ENCODE measurements around the gene FBXO10. TPM values are rescaled to one million over a fixed set of nuclear protein-coding genes. Genes with fewer than 3 reads are reported as not detected.
A peak's percentile ranks its signal among the peaks of the same experiment; 100 is the strongest.
"Not testable (repeated sequence)": the region's sequence is repeated elsewhere in the genome, so short reads cannot be mapped to it uniquely, and the experiment has no call there.

FBXO10 gene
- total RNA-seq, 2 experiments from 2014 or later: 5.8 to 6.7 TPM

GRCh38 chr9:37471942-37472684 lies 104.1 kb downstream of the FBXO10 start:
- H3K9me3 Mint-ChIP-seq: peaks cover 8% of the 10 kb centered on the region
- ChIA-PET CTCF (interaction anchor here (1.2 kb wide), 1 partner anchor 10 kb away, joined by 3 read pairs; no protein-coding TSS in a partner anchor), POLR2A (no interaction called here)
- H3K27me3 Mint-ChIP-seq: peaks cover 5% of the 10 kb centered on the region
- no peak for DNase-seq
- H3K36me3 Mint-ChIP-seq (ENCODE audit: low read depth): no peaks in the 10 kb centered on the region
- peaks cover 8% of the 10 kb centered on the region for H3K4me1 Mint-ChIP-seq
- no peak overlapping the region for H3K27ac Mint-ChIP-seq
- peak overlapping the region; percentile 57 for H3K4me3 Mint-ChIP-seq

- POLR2A ChIA-PET: no interaction called here
These were observed 107.6 kb downstream of the FBXO10 start for GRCh38 chr9:37468620-37469019.

GRCh38 chr9:37467530-37467929 lies 108.7 kb downstream of the FBXO10 start:
- CTCF ChIA-PET, H3K27ac Mint-ChIP-seq, POLR2A ChIA-PET: not testable (repeated sequence)

More at GRCh38 chr9:37468620-37469019, 107.6 kb downstream of the FBXO10 start:
- Mint-ChIP-seq H3K36me3 (ENCODE audit: low read depth) (no peaks in the 10 kb centered on the region), H3K4me1 (peaks cover 28% of the 10 kb centered on the region), H3K9me3 (peaks cover 2% of the 10 kb centered on the region), H3K27me3 (no peaks in the 10 kb centered on the region), H3K4me3 (no peak overlapping the region), H3K27ac (no peak overlapping the region)
- DNase-seq: no peak
- CTCF ChIA-PET: no interaction called here

GRCh38 chr9:37466037-37466709 lies 110.0 kb downstream of the FBXO10 start:
- CTCF ChIA-PET: interaction anchor here (0.6 to 1.2 kb wide), 3 partner anchors 15 to 64 kb away, joined by 3 to 4 read pairs (median 3); no protein-coding TSS in a partner anchor
- peak; percentile 35 for DNase-seq

More at GRCh38 chr9:37467530-37467929, 108.7 kb downstream of the FBXO10 start:
- DNase-seq; H3K4me3 Mint-ChIP-seq; H3K27me3 Mint-ChIP-seq; H3K36me3 Mint-ChIP-seq (ENCODE audit: low read depth); H3K9me3 Mint-ChIP-seq: not testable (repeated sequence)
- peaks cover 36% of the 10 kb centered on the region for H3K4me1 Mint-ChIP-seq

GRCh38 chr9:37465249-37466036 lies 110.7 kb downstream of the FBXO10 start, which contains the start of gene ZBTB5:
Gene ZBTB5 (minus strand): TSS chr9:37465450. CDS start chr9:37442551, 22,899 bp downstream.
- peak; percentile 99 for DNase-seq
- Mint-ChIP-seq H3K27me3 (no peaks in the 10 kb centered on the region), H3K9me3 (no peaks in the 10 kb centered on the region), H3K4me3 (peak within 1 kb of the TSS; percentile 83), H3K4me1 (peaks cover 34% of the 10 kb centered on the region), H3K36me3 (ENCODE audit: low read depth) (peaks cover 5% of the 10 kb centered on the region), H3K27ac (peak within 1 kb of the TSS; percentile 89)
- POLR2A ChIA-PET: interaction anchor here (0.6 to 5.8 kb wide), 12 partner anchors 15 to 1065 kb away, joined by 3 to 75 read pairs (median 5); partner anchors contain the start of genes DCAF10, FBXO10, GRHPR and POLR1E
- CTCF ChIA-PET: interaction anchor here (1.0 to 1.2 kb wide), 2 partner anchors 16 to 50 kb away, joined by 3 to 4 read pairs; no protein-coding TSS in a partner anchor

More at GRCh38 chr9:37466037-37466709, 110.0 kb downstream of the FBXO10 start:
- Mint-ChIP-seq H3K27ac (peak overlapping the region; percentile 89), H3K36me3 (ENCODE audit: low read depth) (peaks cover 5% of the 10 kb centered on the region), H3K4me3 (peak overlapping the region; percentile 83), H3K9me3 (no peaks in the 10 kb centered on the region), H3K27me3 (no peaks in the 10 kb centered on the region), H3K4me1 (peaks cover 34% of the 10 kb centered on the region)
- POLR2A ChIA-PET: interaction anchor here (0.6 to 5.8 kb wide), 12 partner anchors 15 to 1065 kb away, joined by 3 to 75 read pairs (median 5); partner anchors contain the start of genes DCAF10, EXOSC3, FBXO10 and GRHPR

GRCh38 chr9:37464426-37465248 lies 111.5 kb downstream of the FBXO10 start:
- Mint-ChIP-seq H3K4me3 (peak overlapping the region; percentile 83), H3K9me3 (no peaks in the 10 kb centered on the region), H3K27me3 (no peaks in the 10 kb centered on the region), H3K27ac (peak overlapping the region; percentile 89), H3K4me1 (peaks cover 34% of the 10 kb centered on the region), H3K36me3 (ENCODE audit: low read depth) (peaks cover 5% of the 10 kb centered on the region)
- peak; percentile 67 for DNase-seq
- ChIA-PET POLR2A (interaction anchor here (0.6 to 5.8 kb wide), 13 partner anchors 14 to 1064 kb away, joined by 3 to 75 read pairs (median 3); partner anchors contain the start of genes DCAF10, FBXO10, GRHPR and POLR1E), CTCF (interaction anchor here (1.2 kb wide), 1 partner anchor 17 kb away, joined by 3 read pairs; no protein-coding TSS in a partner anchor)

- Mint-ChIP-seq H3K4me1 (peaks cover 34% of the 10 kb centered on the region), H3K27ac (peak overlapping the region; percentile 89), H3K4me3 (peak overlapping the region; percentile 83), H3K27me3 (no peaks in the 10 kb centered on the region), H3K9me3 (no peaks in the 10 kb centered on the region), H3K36me3 (ENCODE audit: low read depth) (peaks cover 5% of the 10 kb centered on the region)
- CTCF ChIA-PET: no interaction called here
- POLR2A ChIA-PET: interaction anchor here (0.6 to 5.8 kb wide), 7 partner anchors 13 to 337 kb away, joined by 3 to 75 read pairs (median 3); partner anchors contain the start of genes DCAF10, GRHPR, POLR1E and TOMM5
- DNase-seq: no peak
These were observed 112.2 kb downstream of the FBXO10 start for GRCh38 chr9:37464006-37464405.

Other genes with a start within 250 kb of the FBXO10 start
- 10 to 100 TPM; 51.2 to 51.5 TPM for gene GRHPR, start 153.7 kb downstream of the FBXO10 start, total RNA-seq
- 10 to 100 TPM; 10.5 to 10.6 TPM for gene ZBTB5, start 110.9 kb downstream of the FBXO10 start, total RNA-seq
- 10 to 100 TPM; 27.6 to 29.2 TPM for gene POLR1E, start 90.4 kb downstream of the FBXO10 start, total RNA-seq
- 10 to 100 TPM; 81.0 to 86.4 TPM for gene TOMM5, start 16.2 kb upstream of the FBXO10 start, total RNA-seq
- gene FRMPD1, start 74.6 kb upstream of the FBXO10 start, total RNA-seq: not detected
- gene TRMT10B, start 177.4 kb upstream of the FBXO10 start, total RNA-seq: 10 to 100 TPM; 11.8 to 14.2 TPM
- gene EXOSC3, start 208.7 kb upstream of the FBXO10 start, total RNA-seq: 10 to 100 TPM; 66.6 to 69.6 TPM
- gene DCAF10, start 224.4 kb upstream of the FBXO10 start, total RNA-seq: 10 to 100 TPM; 18.7 to 20.7 TPM

All from activated CD4-positive, alpha-beta memory T cell treated with anti-CD3 and anti-CD28 coated beads, Interleukin-2, amount 10 ng/mL, durations not matched to agents 7 days and 5 days (primary cell).